ENCODE data around the gene ZNF319.

DNA sequence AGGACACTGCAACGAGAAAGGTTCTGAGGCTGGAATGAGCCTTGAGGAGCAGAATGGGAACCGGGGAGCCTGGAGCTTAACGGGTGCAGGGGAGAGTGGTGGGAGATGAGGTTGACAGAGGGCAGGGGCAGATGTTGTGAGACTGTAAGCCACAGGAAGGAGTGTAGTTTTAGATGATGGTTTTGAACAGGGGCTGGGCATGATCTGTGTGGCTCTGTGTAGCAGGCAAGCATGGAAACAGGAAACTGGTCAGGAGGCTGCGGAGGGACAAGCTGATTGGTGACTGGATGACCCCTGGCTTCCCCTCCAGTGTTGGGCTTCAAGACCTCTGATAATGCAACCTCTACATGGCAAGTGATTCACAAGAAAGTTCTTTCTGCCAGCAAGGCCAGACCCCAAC lies 28.2 kb downstream of the ZNF319 start:
- TF ChIP-seq POLR2A (IDR thresholded peaks at IDR 0.05) = no peak
- TF ChIP-seq CTCF (IDR thresholded peaks at IDR 0.05) = no peak
